Mucosa of descending colon (tissue), 3 donors: Measurements from ENCODE around the gene ESPN. TPM values are rescaled to one million over a fixed set of nuclear protein-coding genes. Genes with fewer than 3 reads are reported as not detected.

Source experiments
- ATAC-seq: fragments of 200-7000 bp; cut with Tn5 transposase; one replicate; pipeline ENCODE4 v1.9.1; 2020; ENCODE audit warnings: mild to moderate bottlenecking, moderate library complexity
- DNase-seq, 3 donors: peaks; one replicate each; pipeline ENCODE4 v3.0.0-alpha.2; 2020
- H3K36me3 ChIP-seq: fragments of 200-600 bp; one replicate; pipeline ENCODE4 v1.8.0; 2021; ENCODE audit warnings: low read depth, mild to moderate bottlenecking
- H3K4me1 ChIP-seq: fragments of 200-600 bp; one replicate; pipeline ENCODE4 v1.8.0; 2021; ENCODE audit warnings: low read depth, mild to moderate bottlenecking
- H3K4me3 ChIP-seq: fragments of 200-600 bp; one replicate; pipeline ENCODE4 v1.8.0; 2021; ENCODE audit warnings: mild to moderate bottlenecking
- H3K9me3 ChIP-seq: fragments of 200-600 bp; one replicate; pipeline ENCODE4 v1.8.0; 2021; ENCODE audit warnings: mild to moderate bottlenecking
- intact Hi-C, 2 donors: fragments of 100-400 bp; cut with DNase I in 1 of 2; cut with micrococcal nuclease in 1 of 2; formaldehyde crosslinking; loops; one replicate each; pipeline versions ENCODE4 v1.11.0 to v1.11.1; 2022; cut with DNase I, micrococcal nuclease
- total RNA-seq, 3 donors: library from RNA; stranded (reverse); fragmentation: NEBNext Ultra II Directional in 2 of 3; extraction: Animal tissue kit (Norgen Biotek cat#: 25700) in 2 of 3; gene quantifications; one replicate each; pipeline versions ENCODE4 v1.2.1 to v1.2.4, GENCODE V29; 2021 to 2023
- TF ChIP-seq, protein P1 (sequence below): fragments of 200-600 bp; IDR thresholded peaks from one replicate; pipeline ENCODE4 v1.8.0; 2022; ENCODE audit warnings: antibody characterized with exemption, mild to moderate bottlenecking
- donor health status: DM: no; HTN: no; CAD: no; lungs with moderate emphysema.
- donor health status: DM: no; HTN: no; CAD: no.
- donor health status: DM: no; HTN: yes; CAD: no.

ESPN gene
- total RNA-seq, 3 donors from 2014 or later: 65.7 to 137 (median 124) TPM

DNA sequence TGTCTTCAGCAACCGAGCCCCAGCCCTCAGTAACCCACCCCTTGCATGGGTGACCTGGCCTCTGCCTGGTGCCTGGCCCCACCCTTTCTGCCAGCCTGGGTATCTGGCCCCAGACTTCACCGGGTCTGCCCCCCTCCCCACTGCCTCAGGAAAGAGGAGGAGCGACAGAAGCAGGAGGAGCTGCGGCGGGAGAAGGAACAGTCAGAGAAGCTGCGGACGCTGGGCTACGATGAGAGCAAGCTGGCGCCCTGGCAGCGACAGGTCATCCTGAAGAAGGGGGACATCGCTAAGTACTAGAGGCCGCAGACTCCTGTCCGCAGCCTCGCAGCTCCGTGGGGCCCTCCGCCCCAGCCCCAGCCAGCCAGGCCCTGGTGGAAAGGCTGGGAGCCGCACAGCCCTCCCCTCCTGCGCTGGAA is 35.3 kb downstream of the ESPN start:
- H3K36me3 ChIP-seq: no peaks in the 10 kb centered on the region
- H3K4me1 ChIP-seq: no peaks in the 10 kb centered on the region
- TF ChIP-seq, protein P1, sequence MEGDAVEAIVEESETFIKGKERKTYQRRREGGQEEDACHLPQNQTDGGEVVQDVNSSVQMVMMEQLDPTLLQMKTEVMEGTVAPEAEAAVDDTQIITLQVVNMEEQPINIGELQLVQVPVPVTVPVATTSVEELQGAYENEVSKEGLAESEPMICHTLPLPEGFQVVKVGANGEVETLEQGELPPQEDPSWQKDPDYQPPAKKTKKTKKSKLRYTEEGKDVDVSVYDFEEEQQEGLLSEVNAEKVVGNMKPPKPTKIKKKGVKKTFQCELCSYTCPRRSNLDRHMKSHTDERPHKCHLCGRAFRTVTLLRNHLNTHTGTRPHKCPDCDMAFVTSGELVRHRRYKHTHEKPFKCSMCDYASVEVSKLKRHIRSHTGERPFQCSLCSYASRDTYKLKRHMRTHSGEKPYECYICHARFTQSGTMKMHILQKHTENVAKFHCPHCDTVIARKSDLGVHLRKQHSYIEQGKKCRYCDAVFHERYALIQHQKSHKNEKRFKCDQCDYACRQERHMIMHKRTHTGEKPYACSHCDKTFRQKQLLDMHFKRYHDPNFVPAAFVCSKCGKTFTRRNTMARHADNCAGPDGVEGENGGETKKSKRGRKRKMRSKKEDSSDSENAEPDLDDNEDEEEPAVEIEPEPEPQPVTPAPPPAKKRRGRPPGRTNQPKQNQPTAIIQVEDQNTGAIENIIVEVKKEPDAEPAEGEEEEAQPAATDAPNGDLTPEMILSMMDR: no peak
- ATAC-seq (peak; percentile 7), DNase-seq (peak in 2 of 3 donors; percentile 44 to 60)
- intact Hi-C loops: no loop called here
- no peak overlapping the region for H3K4me3 ChIP-seq
- H3K9me3 ChIP-seq: no peaks in the 10 kb centered on the region

DNA sequence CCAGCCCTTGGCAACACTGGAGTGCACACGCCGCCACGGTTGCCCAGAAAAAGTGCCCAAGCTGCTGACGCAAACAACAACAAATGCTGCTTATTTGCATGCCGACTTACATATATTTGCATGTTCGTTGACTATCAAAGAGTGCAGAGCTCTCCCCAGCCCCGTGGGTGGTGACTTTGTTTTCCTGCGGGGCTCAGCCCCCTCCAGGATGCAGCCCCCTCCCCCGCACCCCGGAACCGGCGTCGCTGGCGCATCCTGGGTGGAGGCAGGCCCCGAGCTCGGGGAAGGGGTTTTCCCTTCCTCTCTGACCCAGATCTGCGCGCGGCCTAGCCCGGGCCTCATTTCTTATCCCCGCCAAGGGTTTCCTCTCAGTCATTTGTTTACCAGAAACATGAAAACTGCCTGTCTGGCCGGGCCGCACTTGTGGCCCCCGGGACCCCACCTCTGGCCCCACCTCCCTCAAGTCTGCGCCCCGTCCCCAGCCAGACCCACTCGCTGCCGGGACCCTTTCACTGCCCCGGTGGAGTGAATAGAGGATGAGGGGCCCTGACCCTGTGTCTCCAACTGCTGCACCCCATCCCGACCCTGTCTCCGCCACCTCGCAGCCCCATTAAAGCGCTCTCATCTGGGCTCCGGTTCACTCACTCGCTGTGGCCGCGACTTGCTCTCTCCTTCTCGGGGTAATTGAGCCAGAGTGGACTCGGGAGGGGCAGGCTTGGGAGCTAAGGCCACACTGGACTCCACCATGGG is 35.9 kb downstream of the ESPN start:
- Histone ChIP-seq H3K4me3 (no peak overlapping the region), H3K9me3 (no peaks in the 10 kb centered on the region), H3K4me1 (no peaks in the 10 kb centered on the region), H3K36me3 (no peaks in the 10 kb centered on the region)
- peak in 2 of 3 donors; percentile 67 to 78 for DNase-seq
- peak; percentile 60 for ATAC-seq
- TF ChIP-seq, protein P1: no peak
- intact Hi-C loops: no loop called here

DNA sequence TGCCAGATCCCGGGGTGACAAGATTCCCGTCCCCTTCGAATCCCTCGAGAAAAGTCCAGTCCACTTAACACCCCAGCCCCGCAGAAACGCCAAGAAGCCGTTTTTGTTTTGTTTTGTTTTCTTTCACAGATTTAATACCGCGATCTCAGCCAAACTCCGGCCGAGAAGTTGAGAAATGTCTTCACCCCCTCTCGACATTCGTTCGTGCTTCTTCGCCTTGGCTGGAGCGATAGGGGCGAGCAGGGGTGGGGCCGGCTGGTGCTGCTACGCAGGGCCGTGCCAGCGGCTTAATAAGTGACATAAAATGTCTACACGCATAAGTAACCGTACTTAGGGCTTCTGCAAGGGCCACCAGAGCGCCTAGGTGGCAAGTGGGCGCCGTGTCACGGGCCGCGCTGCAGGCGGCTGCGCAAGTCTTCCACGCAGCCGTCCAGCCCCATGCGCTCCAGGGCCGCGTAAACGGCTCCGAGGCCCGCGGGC is 36.5 kb downstream of the ESPN start:
- peak in 1 of 3 donors; percentile 49 for DNase-seq

DNA sequence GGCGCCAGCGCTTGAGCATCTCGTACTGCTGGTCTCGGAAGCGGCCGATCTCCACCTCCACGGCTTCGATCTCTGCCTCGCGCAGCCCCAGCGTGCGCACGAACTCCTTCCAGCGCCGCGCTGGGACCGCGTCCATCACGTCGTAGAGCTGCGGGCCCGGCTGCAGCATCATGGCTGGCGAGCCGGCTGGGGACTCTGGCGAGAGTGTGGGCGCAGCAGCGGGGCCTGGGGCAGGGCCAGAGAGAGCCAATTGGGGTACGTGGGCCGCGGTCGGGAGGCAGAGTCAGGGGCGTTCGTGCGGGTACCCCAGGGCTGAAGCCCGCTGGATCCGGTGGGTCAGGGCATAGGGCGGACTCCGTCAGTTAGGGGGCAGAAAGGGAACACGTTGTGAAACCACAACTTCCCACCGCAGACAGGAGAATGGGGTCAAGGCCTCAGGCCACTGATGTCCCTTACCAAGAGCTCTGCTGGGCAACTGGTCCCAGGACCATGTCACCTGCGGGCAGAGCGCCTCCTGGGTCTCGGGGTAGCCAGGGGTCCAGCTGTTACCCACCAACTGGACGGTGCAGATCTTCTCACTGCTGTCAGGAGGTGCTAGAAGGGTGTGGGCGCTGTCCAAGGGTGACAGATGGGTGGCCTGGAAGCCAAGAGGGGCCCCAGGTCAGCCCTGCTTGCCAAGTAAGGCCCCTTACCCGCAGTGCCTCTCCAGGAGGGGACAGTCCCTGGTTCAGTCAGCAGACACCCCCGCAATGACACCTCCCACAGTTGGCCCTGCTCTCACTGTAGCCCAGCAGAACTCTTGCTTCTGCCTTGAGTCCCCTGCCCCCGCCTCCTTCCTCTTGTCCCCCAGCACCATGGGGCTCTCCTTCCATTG is 37.2 kb downstream of the ESPN start:
- no peak for ATAC-seq
- H3K36me3 ChIP-seq: no peaks in the 10 kb centered on the region
- H3K9me3 ChIP-seq: no peaks in the 10 kb centered on the region
- intact Hi-C loops: no loop called here
- TF ChIP-seq, protein P1: no peak
- peak in 1 of 3 donors; percentile 53 for DNase-seq
- no peaks in the 10 kb centered on the region for H3K4me1 ChIP-seq
- no peak overlapping the region for H3K4me3 ChIP-seq

More for the DNA sequence above, 36.5 kb downstream of the ESPN start:
- TF ChIP-seq, protein P1: no peak
- intact Hi-C loops: no loop called here
- H3K9me3 ChIP-seq: no peaks in the 10 kb centered on the region
- no peaks in the 10 kb centered on the region for H3K4me1 ChIP-seq
- no peak for ATAC-seq
- H3K36me3 ChIP-seq: no peaks in the 10 kb centered on the region
- H3K4me3 ChIP-seq: no peak overlapping the region

DNA sequence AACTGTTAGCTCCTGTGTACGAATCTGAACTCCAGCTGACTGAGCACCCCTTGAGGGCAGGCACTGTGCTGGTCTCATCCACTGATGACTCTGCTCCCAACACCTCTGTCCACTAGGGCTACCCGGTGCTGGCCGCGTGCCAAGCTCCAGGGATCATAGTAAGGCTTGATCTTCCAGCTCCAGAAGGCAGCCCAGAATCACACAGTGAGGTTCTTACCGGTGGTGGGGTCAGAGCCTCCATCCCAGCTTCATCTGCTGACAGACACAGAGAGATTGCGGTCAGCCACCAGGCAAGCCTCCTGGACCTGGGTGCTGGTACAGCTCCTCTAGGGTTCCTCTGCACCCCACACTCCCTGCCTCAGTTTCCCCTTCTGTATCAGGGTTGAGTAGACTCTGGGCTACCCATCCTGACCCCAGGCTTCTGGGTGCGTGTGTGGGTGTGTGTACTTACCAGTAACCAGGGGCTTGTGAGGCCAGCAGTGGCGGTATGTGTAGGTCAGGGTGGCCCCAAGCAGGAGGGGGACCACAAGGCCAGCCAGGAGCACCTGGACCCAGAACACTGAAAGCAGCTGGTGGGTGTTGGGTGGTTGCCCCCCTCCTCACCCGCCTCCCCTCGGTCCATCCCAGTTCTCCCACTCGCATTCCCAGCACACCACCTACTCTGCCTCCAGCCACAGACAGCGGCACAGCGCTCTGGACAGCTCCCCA is 38.0 kb downstream of the ESPN start:
- intact Hi-C loops: no loop called here
- TF ChIP-seq, protein P1: no peak
- ATAC-seq (no peak), DNase-seq (no peak)
- Histone ChIP-seq H3K9me3 (no peaks in the 10 kb centered on the region), H3K36me3 (no peaks in the 10 kb centered on the region), H3K4me1 (no peaks in the 10 kb centered on the region), H3K4me3 (no peak overlapping the region)
